Dedifferentiated amniotic fluid mesenchymal stem cell (primary cell): ENCODE data around the gene KRTAP4-6.
"Not testable (repeated sequence)": the region's sequence is repeated elsewhere in the genome, so short reads cannot be mapped to it uniquely, and the experiment has no call there.

Experiments
- DNase-seq: peaks from one replicate; pipeline ENCODE4 v3.0.0-alpha.2; 2016; ENCODE audit errors: extremely low spot score

Gene KRTAP4-6

DNA sequence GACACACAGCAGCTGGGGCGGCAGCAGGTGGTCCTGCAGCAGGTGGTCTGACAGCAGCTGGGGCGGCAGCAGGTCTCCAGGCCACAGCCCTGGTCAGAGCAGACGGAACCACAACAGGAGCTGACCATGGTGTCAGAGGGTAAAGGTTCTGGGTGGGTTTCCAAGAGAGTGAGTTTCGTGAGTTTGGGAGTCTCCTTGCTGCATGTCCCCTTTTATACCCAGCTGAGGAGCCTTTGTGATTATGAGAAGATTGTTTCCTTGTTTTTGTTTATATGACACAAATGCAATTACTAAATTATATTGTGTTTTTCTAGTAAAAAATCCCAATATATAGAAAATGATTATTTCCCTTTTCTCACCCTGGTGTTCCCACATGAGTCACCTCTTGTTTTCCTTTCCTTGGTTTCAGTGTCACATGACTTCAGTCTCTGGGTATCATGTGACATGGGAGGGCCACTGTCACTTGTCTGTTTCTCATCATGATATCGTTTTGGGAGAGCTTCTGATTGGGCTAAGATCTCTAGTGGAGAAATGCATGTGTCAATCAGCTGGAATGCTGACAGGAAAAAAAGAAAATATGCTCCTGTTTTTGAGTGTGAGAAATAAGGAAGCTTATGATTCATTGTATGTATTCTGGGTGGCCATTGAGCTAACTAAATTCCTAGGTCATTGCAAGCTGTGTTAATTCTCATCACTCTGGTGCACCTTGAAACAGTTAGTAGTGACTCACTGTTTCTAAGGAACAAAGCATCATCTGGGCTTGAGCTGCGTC is at the start of gene KRTAP4-6:
Gene KRTAP4-6 (minus strand): TSS at position 185 of the 772 bp plus-strand sequence. CDS start 57 bp downstream, at position 128.
- DNase-seq: no peak

GRCh38 chr17:41189837-41190318 is 49.5 kb upstream of the KRTAP4-6 start, which contains the start of gene KRTAP9-1:
KRTAP9-1 (plus strand) TSS chr17:41189887; CDS start chr17:41189887, 0 bp downstream.
- DNase-seq: not testable (repeated sequence)

- no peak for DNase-seq
Observed at GRCh38 chr17:41186872-41187271, 46.5 kb upstream of the KRTAP4-6 start.

GRCh38 chr17:41185001-41185400 is 44.7 kb upstream of the KRTAP4-6 start:
- DNase-seq: no peak

GRCh38 chr17:41184480-41184961 is 44.2 kb upstream of the KRTAP4-6 start, which contains the start of gene KRTAP4-1:
KRTAP4-1 (minus strand) TSS chr17:41184911; CDS start chr17:41184854, 57 bp downstream.
- no peak for DNase-seq

- DNase-seq: no peak
Observed at GRCh38 chr17:41178843-41179616, 38.7 kb upstream of the KRTAP4-6 start.

- DNase-seq: no peak
Observed at GRCh38 chr17:41178341-41178740, 38.0 kb upstream of the KRTAP4-6 start.

- DNase-seq: no peak
Observed at GRCh38 chr17:41177727-41178271, 37.5 kb upstream of the KRTAP4-6 start, which contains the start of gene KRTAP4-2. KRTAP4-2 (minus strand) TSS chr17:41178221; CDS start chr17:41178164, 57 bp downstream.

DNA sequence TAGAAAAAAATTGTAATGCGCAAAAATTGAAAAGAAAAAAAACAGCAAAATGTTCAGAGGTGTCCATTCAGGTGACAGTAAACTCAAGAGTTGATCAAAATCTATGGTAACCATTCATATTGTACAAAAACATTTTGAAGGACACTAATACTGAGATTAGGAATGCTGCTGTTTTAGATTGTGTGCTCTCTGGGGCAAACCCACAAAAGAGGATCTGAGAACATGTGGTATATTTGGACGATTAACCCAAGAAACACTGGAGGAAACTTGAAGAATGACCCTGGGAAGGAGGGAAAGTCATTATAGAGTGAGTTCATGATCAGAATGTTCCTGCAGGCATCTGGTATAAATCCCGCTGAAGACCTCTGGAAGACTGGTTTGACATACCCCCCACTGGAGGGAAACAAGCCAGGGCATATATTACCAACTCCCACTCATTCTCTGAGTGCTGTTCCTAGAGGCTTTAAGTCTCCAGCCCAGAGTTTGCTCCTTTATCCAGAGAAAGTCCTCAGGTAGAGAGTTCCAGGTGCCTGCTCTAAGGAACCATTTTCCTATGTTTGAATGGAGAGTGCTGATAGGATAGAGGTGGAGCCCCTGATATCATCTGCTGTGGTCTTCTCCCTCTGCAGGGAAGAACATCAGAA is 36.5 kb upstream of the KRTAP4-6 start:
- no peak for DNase-seq

GRCh38 chr17:41171886-41172285 is 31.5 kb upstream of the KRTAP4-6 start:
- DNase-seq: no peak

- no peak for DNase-seq
Observed at GRCh38 chr17:41168121-41168520, 27.8 kb upstream of the KRTAP4-6 start, which contains the start of gene KRTAP4-3. KRTAP4-3 (minus strand) TSS chr17:41168221; CDS start chr17:41168172, 49 bp downstream.

DNA sequence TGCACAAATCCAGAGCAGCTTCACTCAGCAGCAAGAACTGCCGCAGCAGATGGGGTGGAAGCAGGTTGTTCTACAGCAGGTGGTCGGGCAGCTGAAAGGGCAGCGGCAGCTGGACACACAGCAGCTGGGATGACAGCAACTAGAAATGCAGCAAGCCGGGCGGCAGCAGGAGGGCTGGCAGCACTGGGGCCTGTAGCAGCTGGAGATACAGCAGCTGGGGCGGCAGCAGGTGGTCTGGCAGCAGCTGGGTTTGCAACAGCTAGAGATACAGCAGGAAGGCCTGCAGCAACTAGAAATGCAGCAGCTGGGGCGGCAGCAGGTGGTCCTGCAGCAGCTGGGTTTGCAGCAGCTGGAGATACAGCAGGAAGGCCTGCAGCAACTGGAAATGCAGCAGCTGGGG is 27.2 kb upstream of the KRTAP4-6 start:
- DNase-seq: no peak

DNA sequence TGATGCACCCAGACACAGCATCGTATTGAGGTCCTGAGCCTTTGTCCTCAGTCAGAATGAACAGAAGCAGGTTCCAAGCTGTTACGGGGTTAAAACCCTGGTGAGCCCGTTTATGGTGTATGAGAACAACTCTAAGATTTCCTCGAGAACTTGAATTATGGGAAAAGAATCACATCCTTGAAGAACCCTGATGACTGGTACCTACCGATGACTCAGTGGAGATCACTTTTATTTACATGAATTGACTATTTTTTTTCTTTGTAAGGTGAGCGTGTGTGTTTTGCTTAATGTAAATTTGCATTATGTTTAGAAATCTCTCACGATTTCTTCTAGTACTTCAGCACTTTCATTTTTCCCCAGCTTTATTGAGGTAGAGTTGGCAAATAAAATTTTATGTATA is 23.5 kb upstream of the KRTAP4-6 start:
- DNase-seq: no peak

DNA sequence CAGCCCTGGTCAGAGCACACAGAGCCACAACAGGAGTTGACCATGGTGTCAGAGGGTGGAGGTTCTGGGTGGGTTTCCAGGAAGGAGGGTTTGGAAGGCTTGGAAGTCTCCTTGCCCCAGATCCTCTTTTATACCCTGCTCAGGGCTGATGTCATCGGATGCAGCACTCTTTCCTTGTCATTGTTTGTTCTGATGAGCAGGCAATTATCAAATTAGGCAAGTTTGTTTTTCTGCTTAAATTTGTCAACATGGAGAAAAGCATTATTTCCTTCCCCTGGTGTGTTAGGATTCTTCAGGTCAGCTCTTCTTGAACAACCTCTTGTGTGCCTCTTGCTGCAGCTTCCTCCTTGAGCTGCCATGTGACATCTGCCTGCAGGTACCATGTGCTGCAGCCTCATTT is 20.3 kb upstream of the KRTAP4-6 start, which contains the start of gene KRTAP4-4:
Gene KRTAP4-4 (minus strand): TSS at position 101 of the 400 bp plus-strand sequence. CDS start 57 bp downstream, at position 44.
- DNase-seq: no peak

GRCh38 chr17:41160190-41160589 is 19.8 kb upstream of the KRTAP4-6 start:
- not testable (repeated sequence) for DNase-seq

DNA sequence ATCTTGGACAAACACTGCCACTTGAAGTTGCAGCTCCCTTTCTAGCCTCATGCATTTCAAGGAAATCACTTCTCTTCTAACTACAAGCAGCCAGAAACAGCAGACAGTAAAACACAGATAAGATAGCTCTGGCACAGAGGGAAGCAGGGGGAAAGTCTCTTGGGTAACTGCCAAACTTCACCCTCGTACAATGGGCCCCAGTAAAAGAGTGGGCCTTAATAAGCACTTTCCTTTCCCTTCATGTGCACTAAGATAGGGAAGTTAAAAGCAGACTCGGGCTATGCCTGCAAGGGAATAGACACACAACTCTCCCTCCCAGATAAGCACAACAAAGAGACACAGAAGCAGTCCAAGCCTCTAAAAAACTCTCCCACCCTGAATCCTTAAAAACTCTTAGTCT is 13.5 kb upstream of the KRTAP4-6 start:
- no peak for DNase-seq

GRCh38 chr17:41151525-41151924 is 11.2 kb upstream of the KRTAP4-6 start:
- DNase-seq: no peak

DNA sequence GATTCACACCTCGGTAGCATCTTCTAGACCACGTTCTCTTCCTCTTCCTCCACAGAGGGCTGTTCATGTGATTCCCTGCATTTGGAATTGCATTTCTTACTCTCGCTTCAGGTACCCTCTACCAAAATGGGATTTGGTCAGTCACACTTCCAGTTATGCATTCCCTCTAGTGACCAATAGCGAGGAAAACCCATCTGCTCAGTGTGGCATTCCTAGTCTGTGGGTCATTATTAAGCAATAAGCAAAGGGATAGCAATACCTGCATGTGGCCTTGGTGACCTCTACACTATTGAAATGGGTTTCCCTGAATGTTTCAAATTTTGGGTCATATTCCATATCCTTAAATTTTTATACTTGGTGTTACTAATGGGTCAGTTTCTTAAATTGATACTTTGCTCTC is 9.7 kb upstream of the KRTAP4-6 start:
- DNase-seq: no peak

DNA sequence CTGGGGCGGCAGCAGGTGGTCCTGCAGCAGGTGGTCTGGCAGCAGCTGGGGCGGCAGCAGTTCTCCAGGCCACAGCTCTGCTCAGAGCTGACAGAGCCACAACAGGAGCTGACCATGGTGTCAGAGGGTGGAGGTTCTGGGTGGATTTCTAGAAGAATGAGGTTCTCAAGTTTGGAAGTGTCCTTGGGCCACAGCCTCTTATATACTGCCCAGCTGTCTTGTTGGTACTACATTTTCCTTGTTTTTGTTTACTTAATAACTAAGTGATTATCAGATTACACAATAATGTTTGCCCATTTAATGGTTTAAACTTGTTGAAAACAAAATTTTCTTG is 9.3 kb upstream of the KRTAP4-6 start, which contains the start of gene KRTAP4-5:
Gene KRTAP4-5 (minus strand): TSS at position 174 of the 334 bp plus-strand sequence. CDS start 58 bp downstream, at position 116.
- DNase-seq: no peak

DNA sequence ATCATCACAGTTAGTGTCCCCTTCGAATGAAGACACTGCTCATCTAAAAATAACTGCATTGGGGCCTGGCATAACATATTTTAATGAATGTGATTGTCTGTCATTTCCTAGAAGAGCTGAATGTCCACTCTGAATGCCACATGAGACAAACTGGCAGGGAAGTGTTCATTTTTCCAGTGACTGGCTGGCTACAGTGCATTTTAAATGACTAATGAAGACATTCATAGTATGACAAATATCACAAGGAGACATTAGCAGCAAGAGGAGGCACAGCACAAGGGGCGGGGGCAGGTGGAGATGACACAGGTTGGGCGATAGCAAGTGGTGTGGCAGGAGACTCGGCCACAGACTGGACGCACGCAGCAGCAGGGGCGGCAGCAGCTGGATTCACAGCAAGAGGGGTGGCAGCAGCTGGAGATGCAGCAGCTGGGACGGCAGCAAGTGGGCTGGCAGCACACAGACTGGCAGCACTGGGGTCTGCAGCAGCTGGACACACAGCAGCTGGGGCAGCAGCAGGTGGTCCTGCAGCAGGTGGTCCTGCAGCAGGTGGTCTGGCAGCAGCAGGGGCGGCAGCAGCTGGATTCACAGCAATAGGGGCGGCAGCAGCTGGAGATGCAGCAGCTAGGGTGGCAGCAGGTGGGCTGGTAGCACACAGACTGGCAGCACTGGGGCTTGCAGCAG is 8.8 kb upstream of the KRTAP4-6 start:
- not testable (repeated sequence) for DNase-seq
